ENCODE data around the gene ARNT2. TPM values are rescaled to one million over a fixed set of nuclear protein-coding genes. Genes with fewer than 3 reads are reported as not detected.

Gene ARNT2
- total and polyA plus RNA-seq, 12 donors, result 2.0 to 6.4 (median 3.5) TPM

DNA sequence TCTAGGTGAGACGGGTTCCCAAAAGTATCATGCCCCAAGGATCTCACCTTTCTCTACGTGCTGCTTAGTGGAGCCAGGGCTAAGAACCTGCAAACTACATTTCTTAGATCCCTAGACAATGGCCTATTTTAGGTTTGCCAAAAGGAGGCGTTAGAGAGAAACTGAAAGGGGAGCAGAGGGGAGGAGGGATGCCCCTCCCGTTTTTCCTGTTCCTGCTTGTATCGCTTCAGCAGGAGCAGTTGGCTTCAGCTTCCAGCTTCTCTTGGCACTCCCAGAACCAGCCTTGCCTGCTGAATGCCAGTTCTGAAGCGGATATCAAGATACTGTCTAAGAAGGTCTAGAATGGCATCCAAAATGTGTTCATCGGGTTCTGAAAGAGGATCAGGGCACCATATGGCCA lies 232.5 kb downstream of the ARNT2 start:
- no peak for DNase-seq
- Histone ChIP-seq H3K9me3 (replicated peaks in 1 of 3) (no peaks in the 10 kb centered on the region), H3K4me3 (no peak overlapping the region), H3K4me1 (replicated peaks in 1 of 2) (no peaks in the 10 kb centered on the region), H3K27me3 (no peaks in the 10 kb centered on the region), H3K27ac (no peak overlapping the region), H3K36me3 (replicated peaks in 1 of 2) (no peaks in the 10 kb centered on the region)
- intact Hi-C loops (cut with DNase I), result no loop called here
- TF ChIP-seq, protein P1, sequence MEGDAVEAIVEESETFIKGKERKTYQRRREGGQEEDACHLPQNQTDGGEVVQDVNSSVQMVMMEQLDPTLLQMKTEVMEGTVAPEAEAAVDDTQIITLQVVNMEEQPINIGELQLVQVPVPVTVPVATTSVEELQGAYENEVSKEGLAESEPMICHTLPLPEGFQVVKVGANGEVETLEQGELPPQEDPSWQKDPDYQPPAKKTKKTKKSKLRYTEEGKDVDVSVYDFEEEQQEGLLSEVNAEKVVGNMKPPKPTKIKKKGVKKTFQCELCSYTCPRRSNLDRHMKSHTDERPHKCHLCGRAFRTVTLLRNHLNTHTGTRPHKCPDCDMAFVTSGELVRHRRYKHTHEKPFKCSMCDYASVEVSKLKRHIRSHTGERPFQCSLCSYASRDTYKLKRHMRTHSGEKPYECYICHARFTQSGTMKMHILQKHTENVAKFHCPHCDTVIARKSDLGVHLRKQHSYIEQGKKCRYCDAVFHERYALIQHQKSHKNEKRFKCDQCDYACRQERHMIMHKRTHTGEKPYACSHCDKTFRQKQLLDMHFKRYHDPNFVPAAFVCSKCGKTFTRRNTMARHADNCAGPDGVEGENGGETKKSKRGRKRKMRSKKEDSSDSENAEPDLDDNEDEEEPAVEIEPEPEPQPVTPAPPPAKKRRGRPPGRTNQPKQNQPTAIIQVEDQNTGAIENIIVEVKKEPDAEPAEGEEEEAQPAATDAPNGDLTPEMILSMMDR (IDR thresholded peaks at IDR 0.05), result no peak
- TF ChIP-seq POLR2A (IDR thresholded peaks at IDR 0.05), result no peak
- 55 to 64% (median 63%) methylated on average over 7 of the region's 7 CpGs for WGBS, 4 donors

DNA sequence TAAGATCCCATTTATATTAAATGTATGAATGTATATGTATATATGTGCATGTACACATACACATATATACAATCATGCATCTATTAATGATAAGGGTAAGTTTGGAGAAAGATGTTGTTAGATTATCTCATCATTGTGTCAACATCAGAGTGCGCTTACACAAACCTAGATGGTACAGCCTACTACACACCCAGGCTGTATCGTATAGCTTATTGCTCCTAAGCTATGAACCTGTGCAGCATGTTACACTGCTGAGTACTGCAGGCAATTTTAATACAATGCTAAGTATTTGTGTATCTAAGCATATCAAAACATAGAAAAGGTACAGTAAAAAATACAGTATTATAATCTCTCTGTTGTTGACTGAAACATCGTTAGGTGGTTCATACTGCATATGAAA lies 233.6 kb downstream of the ARNT2 start:
- intact Hi-C loops (cut with DNase I), result no loop called here
- 64 to 84% (median 78%) methylated on average over 3 of the region's 3 CpGs for WGBS, 4 donors

DNA sequence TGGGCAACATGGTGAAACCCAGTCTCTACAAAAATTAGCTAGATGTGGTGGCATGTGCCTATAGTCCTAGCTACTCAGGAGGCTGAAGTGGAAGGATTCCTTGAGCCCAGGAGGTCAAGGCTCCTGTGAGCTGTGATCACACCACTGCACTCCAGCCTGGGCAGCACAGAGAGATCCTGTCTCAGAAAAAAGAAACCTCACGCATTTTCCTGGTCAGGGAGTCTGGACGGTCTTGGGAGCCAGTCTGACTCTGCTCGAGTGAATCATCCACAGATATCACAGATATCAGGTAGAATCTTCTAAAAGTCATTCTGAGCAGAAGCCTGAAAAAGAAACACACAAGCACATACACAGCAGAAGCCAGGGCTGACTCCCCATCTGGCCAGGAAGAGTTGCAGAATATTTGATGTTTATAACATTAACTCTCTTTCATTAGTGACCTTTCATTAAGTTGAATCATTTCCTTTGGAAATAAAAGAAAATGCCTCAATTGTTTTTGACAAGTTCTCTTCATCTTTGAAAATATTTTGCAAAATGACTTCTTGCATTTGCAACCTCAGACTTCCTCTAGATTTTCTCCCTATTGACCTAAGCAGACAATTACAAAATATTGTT lies 234.5 kb downstream of the ARNT2 start:
- H3K4me1 ChIP-seq (replicated peaks in 1 of 2), result no peaks in the 10 kb centered on the region
- intact Hi-C loops (cut with DNase I), result no loop called here
- H3K27me3 ChIP-seq, result no peaks in the 10 kb centered on the region
- TF ChIP-seq POLR2A (IDR thresholded peaks at IDR 0.05), result no peak
- TF ChIP-seq, protein P1 (IDR thresholded peaks at IDR 0.05), result no peak
- H3K36me3 ChIP-seq (replicated peaks in 1 of 2), result no peaks in the 10 kb centered on the region
- DNase-seq, result no peak
- no peak overlapping the region for H3K4me3 ChIP-seq
- no peak overlapping the region for H3K27ac ChIP-seq
- no peaks in the 10 kb centered on the region for H3K9me3 ChIP-seq (replicated peaks in 1 of 3)
- WGBS, 4 donors, result 33 to 52% (median 44%) methylated on average over 3 of the region's 3 CpGs

More for the DNA sequence above, 233.6 kb downstream of the ARNT2 start:
- Histone ChIP-seq H3K27me3 (no peaks in the 10 kb centered on the region), H3K36me3 (replicated peaks in 1 of 2) (no peaks in the 10 kb centered on the region), H3K4me3 (no peak overlapping the region), H3K27ac (no peak overlapping the region), H3K4me1 (replicated peaks in 1 of 2) (no peaks in the 10 kb centered on the region), H3K9me3 (replicated peaks in 1 of 3) (no peaks in the 10 kb centered on the region)
- no peak for DNase-seq
- no peak for TF ChIP-seq POLR2A (IDR thresholded peaks at IDR 0.05)
- TF ChIP-seq, protein P1 (IDR thresholded peaks at IDR 0.05), result no peak

DNA sequence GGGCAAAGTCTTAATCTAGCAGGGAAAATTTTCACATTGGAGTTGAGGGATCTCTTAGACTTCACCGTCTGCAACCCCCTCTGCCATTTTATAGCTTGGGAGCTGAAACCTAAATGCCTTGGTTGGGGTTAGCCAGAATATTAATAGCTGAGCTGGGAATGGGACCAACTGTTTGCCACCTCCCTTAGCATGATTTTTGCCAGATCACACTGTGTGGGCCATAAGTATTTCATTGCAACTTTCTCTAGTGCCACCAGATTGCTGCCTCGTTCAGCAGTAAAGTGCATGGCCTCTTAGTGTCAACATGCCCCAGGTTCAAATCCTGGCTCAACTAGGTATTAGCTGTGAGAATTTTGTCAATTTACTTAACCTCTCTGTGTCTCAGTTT lies 235.0 kb downstream of the ARNT2 start:
- no peaks in the 10 kb centered on the region for H3K9me3 ChIP-seq (replicated peaks in 1 of 3)
- no peak for TF ChIP-seq POLR2A (IDR thresholded peaks at IDR 0.05)
- TF ChIP-seq, protein P1 (IDR thresholded peaks at IDR 0.05), result no peak
- no peaks in the 10 kb centered on the region for H3K36me3 ChIP-seq (replicated peaks in 1 of 2)
- H3K27ac ChIP-seq, result no peak overlapping the region
- no peaks in the 10 kb centered on the region for H3K27me3 ChIP-seq
- H3K4me1 ChIP-seq (replicated peaks in 1 of 2), result no peaks in the 10 kb centered on the region
- H3K4me3 ChIP-seq, result no peak overlapping the region
- DNase-seq, result no peak
- intact Hi-C loops (cut with DNase I), result no loop called here
- WGBS, 4 donors, result 72 to 80% (median 77%) methylated on average over 2 of the region's 2 CpGs
